Endothelial cell (in vitro differentiated cells): ENCODE measurements around the gene REC8. TPM values are rescaled to one million over a fixed set of nuclear protein-coding genes. Genes with fewer than 3 reads are reported as not detected.

Experiments
- DNase-seq: peaks from one replicate; pipeline ENCODE4 v3.0.0; 2021; ENCODE audit warnings: low spot score
- H3K27ac Mint-ChIP-seq: one replicate; pipeline ENCODE4 v1.8.0; 2021; ENCODE audit warnings: mixed read lengths, inconsistent platforms; ENCODE audit not compliant: unreplicated experiment
- H3K27me3 Mint-ChIP-seq: one replicate; pipeline ENCODE4 v1.8.0; 2021; ENCODE audit warnings: mild to moderate bottlenecking, moderate library complexity, mixed read lengths, inconsistent platforms; ENCODE audit not compliant: unreplicated experiment
- H3K36me3 Mint-ChIP-seq: one replicate; pipeline ENCODE4 v1.8.0; 2021; ENCODE audit warnings: mild to moderate bottlenecking, low read depth, mixed read lengths, inconsistent platforms; ENCODE audit not compliant: unreplicated experiment
- H3K4me1 Mint-ChIP-seq: one replicate; pipeline ENCODE4 v1.8.0; 2021; ENCODE audit warnings: mild to moderate bottlenecking, mixed read lengths, inconsistent platforms; ENCODE audit not compliant: unreplicated experiment
- H3K4me3 Mint-ChIP-seq: one replicate; pipeline ENCODE4 v1.8.0; 2021; ENCODE audit warnings: mild to moderate bottlenecking, mixed read lengths, inconsistent platforms; ENCODE audit not compliant: unreplicated experiment
- H3K9me3 Mint-ChIP-seq: one replicate; pipeline ENCODE4 v1.8.0; 2021; ENCODE audit warnings: mixed read lengths, inconsistent platforms; ENCODE audit not compliant: unreplicated experiment
- total RNA-seq: library from RNA; stranded (reverse); fragmentation: NEBNext Ultra II Directional; extraction: Animal tissue kit (Norgen Biotek cat#: 25700); gene quantifications from one replicate; pipeline ENCODE4 v1.2.1, GENCODE V29; 2021; ENCODE audit not compliant: unreplicated experiment
- TF ChIP-seq, protein P1 (sequence below): fragments of 200-600 bp; sonication (generic); IDR thresholded peaks from one replicate; pipeline ENCODE4 v1.5.0; 2021; ENCODE audit warnings: antibody characterized with exemption; ENCODE audit not compliant: unreplicated experiment

REC8 gene
- total RNA-seq, 1 donor from 2014 or later = 31.8 TPM

DNA sequence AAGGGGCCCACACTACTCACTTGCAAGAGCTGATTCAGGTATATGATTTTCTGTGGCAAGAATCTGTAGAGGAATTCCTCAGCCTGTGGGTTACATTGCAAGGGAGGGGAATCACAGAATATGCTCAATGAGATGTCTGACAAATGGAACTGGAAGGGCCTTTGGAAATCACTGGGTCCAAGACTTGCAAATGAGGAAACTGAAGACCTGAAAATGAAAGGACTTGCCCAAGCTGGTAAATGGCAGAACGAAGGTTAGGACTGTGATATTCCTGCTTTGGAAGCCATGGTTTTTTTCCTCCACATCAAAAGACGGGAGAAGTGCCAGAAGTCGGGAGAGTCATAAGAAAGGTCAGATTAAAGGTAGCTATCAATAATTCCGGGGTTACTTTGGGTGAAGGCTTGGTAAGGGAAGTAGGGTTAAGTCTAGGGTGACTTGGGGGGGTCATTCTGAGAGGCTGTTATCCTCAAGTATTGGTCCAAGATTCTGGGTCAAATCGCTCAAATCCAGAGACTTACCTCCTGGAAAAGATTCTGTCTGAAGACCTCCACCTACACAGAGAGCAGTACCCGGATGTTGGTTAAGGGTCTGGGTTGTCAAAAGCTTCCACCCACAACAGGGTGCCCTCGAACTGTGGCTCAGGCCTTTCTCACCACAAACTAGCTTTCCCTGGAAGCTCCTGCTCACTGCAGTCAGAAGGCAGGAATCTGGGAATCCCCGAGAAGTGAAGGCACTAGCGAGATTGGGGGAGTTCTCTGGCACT is 26.0 kb upstream of the REC8 start:
- no peaks in the 10 kb centered on the region for H3K9me3 Mint-ChIP-seq
- H3K36me3 Mint-ChIP-seq = peaks cover 30% of the 10 kb centered on the region
- H3K4me1 Mint-ChIP-seq = peaks cover 27% of the 10 kb centered on the region
- peak overlapping the region; percentile 74 for H3K27ac Mint-ChIP-seq
- H3K4me3 Mint-ChIP-seq = peak overlapping the region; percentile 96
- H3K27me3 Mint-ChIP-seq = peaks cover 17% of the 10 kb centered on the region
- TF ChIP-seq, protein P1, sequence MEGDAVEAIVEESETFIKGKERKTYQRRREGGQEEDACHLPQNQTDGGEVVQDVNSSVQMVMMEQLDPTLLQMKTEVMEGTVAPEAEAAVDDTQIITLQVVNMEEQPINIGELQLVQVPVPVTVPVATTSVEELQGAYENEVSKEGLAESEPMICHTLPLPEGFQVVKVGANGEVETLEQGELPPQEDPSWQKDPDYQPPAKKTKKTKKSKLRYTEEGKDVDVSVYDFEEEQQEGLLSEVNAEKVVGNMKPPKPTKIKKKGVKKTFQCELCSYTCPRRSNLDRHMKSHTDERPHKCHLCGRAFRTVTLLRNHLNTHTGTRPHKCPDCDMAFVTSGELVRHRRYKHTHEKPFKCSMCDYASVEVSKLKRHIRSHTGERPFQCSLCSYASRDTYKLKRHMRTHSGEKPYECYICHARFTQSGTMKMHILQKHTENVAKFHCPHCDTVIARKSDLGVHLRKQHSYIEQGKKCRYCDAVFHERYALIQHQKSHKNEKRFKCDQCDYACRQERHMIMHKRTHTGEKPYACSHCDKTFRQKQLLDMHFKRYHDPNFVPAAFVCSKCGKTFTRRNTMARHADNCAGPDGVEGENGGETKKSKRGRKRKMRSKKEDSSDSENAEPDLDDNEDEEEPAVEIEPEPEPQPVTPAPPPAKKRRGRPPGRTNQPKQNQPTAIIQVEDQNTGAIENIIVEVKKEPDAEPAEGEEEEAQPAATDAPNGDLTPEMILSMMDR = no peak
- no peak for DNase-seq

DNA sequence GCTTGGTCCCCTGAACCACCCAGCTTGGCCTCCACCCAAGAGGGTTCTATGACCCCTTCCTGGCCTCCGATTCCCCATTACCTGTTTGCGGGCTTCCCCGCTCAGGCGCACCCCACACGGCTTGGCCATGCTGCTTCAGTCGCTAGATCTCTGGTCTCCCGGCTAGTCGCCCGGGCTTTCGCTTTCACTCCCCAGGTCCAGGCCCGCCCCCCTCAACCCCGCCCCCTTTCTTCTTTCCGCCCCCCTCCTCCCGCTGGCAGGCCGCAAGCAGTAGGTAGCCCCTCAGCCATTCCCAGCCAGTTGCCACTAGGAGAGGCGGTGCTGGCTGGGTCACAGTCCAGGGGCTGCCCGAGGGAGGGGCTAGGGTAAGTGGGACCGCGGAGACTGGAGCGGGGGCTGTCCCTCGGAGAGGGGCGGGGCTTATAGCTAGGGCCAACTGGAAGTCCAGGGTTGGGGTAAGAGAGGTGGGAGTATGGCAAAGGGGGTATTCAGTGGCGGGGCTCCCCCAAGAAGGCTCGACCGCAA is 25.4 kb upstream of the REC8 start, which contains the start of gene PSME2:
PSME2 (minus strand) TSS at position 158 of the 525 bp plus-strand sequence; CDS start at position 129, 29 bp downstream.
- H3K27ac Mint-ChIP-seq = peak within 1 kb of the TSS; percentile 84
- TF ChIP-seq, protein P1 = no peak
- no peaks in the 10 kb centered on the region for H3K9me3 Mint-ChIP-seq
- H3K4me3 Mint-ChIP-seq = peak within 1 kb of the TSS; percentile 96
- peaks cover 27% of the 10 kb centered on the region for H3K4me1 Mint-ChIP-seq
- peaks cover 34% of the 10 kb centered on the region for H3K36me3 Mint-ChIP-seq
- DNase-seq = peak; percentile 96
- H3K27me3 Mint-ChIP-seq = peaks cover 17% of the 10 kb centered on the region

DNA sequence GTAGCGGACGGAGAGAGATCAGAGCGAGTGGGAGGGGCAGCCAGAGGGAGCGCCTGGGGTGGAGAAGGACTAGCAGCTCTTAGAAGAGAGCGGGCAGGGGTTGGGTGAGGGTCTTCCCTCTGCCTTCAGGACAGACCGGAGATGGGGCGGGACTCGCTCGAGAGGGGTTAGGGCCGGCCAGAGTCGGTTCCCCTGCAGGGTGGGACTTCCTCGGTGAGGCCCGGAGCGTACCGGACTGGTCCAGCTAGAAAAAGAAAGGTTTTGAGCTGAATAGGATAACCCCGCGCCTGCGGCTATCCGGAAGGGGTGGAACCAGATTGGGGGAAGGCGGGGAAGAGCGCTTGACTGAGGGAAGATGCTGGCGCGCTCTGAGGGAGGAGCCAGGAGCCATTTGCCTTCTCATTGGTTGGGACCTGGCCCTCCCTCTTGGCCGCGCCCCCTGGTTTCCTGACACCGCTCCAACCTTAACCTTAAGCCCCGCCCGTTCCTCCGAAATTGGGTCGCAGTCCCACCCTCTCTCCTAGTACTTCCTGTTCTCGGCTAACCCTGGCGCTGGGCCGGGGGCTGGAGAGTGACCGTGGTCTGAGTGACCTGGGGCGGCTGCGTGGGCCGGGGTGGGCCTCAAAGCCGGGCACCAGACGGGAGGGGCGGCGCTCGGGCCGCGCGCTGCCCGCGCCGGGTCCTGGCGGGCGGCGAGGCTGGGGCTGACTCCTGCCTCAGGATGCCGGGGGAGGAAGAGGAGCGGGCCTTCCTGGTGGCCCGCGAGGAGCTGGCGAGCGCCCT is 24.7 kb upstream of the REC8 start, which contains the start of gene RNF31:
RNF31 (plus strand) TSS at position 521 of the 783 bp plus-strand sequence; CDS start at position 722, 201 bp downstream.
- peaks cover 17% of the 10 kb centered on the region for H3K27me3 Mint-ChIP-seq
- peak within 1 kb of the TSS; percentile 96 for H3K4me3 Mint-ChIP-seq
- TF ChIP-seq, protein P1 = no peak
- H3K9me3 Mint-ChIP-seq = no peaks in the 10 kb centered on the region
- H3K36me3 Mint-ChIP-seq = peaks cover 39% of the 10 kb centered on the region
- peaks cover 27% of the 10 kb centered on the region for H3K4me1 Mint-ChIP-seq
- DNase-seq = peak; percentile 90
- peak within 1 kb of the TSS; percentile 89 for H3K27ac Mint-ChIP-seq

DNA sequence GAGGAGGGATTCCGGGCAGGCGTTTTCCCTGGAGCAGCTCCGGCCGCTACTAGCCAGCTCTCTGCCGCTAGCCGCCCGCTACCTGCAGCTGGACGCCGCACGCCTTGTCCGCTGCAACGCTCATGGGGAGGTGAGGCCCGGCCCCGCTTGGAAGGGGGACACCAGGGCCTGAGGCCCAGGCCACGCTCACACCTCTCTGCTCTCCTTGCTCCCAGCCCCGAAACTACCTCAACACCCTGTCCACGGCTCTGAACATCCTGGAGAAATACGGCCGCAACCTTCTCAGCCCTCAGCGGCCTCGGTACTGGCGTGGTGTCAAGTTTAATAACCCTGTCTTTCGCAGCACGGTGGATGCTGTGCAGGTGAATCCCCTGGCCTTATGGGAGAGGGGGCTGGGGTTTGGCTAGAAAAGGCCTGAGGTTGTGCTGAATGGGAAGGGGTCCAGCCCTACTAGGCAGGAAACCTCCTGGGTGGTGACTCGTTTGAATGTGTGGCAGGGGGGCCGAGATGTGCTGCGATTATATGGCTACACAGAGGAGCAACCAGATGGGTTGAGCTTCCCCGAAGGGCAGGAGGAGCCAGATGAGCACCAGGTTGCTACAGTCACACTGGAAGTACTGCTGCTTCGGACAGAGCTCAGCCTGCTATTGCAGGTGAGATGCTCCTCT is 24.0 kb upstream of the REC8 start:
- Mint-ChIP-seq H3K27me3 (peaks cover 17% of the 10 kb centered on the region), H3K27ac (peak overlapping the region; percentile 89), H3K4me1 (peaks cover 27% of the 10 kb centered on the region), H3K4me3 (peak overlapping the region; percentile 94), H3K9me3 (no peaks in the 10 kb centered on the region), H3K36me3 (peaks cover 38% of the 10 kb centered on the region)
- TF ChIP-seq, protein P1 = no peak
- DNase-seq = no peak
